ENCODE measurements around the gene FAM210B. TPM values are rescaled to one million over a fixed set of nuclear protein-coding genes. Genes with fewer than 3 reads are reported as not detected.

The FAM210B gene
- total and polyA plus RNA-seq, 2 of the 13 experiments (the other 11 are each of a cell fraction or from before 2014, with no cell fraction given) = 75.9 to 107 TPM

DNA sequence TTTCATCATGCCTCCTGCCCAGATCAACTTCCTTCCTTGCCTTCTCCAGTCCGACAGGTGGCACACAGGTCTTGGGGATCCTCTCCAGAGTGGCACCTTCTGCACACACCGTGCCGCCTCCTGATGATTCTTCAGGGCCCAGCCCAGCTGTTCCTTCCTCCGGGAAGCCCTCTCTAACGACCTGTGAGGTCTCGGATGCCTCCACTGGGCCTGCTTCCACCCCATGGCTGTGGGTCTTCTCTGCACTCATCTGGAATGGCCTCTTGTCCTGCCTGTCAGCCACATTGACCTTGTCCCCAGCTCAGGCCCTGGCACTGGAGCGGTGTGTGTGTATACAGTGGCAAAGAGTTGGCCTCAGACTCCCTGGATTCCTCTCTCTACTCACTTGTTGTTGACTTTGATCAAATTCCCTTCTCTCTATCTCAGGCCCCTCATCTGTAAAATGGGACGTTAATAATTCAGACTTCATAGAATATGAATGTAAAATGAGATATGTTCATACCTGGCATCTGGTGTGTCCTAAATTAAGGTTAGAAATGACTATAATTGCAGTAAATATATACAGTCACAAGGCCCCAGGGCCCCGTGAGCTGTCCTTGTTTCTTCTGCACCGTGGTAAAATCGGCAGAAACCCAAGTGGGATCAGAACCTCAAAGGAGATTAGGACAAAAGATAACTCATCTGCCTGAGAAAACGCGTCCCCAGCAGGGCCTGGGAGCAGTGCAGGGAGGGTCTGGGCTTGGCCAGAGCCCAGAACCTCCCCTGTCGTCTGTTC lies 1.5 kb downstream of the FAM210B start (continued):
- TF ChIP-seq ZNF292 (CRISPR knock-in tag; IDR thresholded peaks at IDR 0.05; ENCODE audit: borderline replicate concordance, low read depth) (peak; percentile 88), ZNF350 (CRISPR knock-in tag; IDR thresholded peaks at IDR 0.05; ENCODE audit: borderline replicate concordance, low read depth) (peak; percentile 68), NR2F6 (IDR thresholded peaks at IDR 0.05) (no peak; the same call in 1 of the 2 replicates), NR2F6 (CRISPR knock-in tag; IDR thresholded peaks at IDR 0.05) (peak; percentile 48; the same call in 1 of the 2 replicates), THAP11 (CRISPR knock-in tag; IDR thresholded peaks at IDR 0.05) (no peak), PHF8 (CRISPR knock-in tag; IDR thresholded peaks at IDR 0.05) (peak; percentile 60), GABPB1 (CRISPR knock-in tag; IDR thresholded peaks at IDR 0.05) (peak; percentile 64), SRSF1 (optimal IDR thresholded peaks at IDR 0.05; ENCODE audit: low read depth, low read length) (peak; percentile 38), ZZZ3 (CRISPR knock-in tag; IDR thresholded peaks at IDR 0.05; ENCODE audit: borderline replicate concordance) (0 out of 2 replicates have a peak, but pooled peaks have one; percentile 73), ZNF296 (CRISPR knock-in tag; conservative IDR thresholded peaks at IDR 0.05) (0 out of 2 replicates have a peak, but pooled peaks have one; percentile 54), YEATS4 (CRISPR knock-in tag; IDR thresholded peaks at IDR 0.05; ENCODE audit: borderline replicate concordance) (peak; percentile 45), ZNF883 (CRISPR knock-in tag; IDR thresholded peaks at IDR 0.05; ENCODE audit: not compliant biosample characterization) (peak; percentile 61), KDM1A (CRISPR knock-in tag; IDR thresholded peaks at IDR 0.05) (peak; percentile 88), KMT2A (CRISPR knock-in tag; IDR thresholded peaks at IDR 0.05) (peak; percentile 43; the same call in 1 of the 2 replicates), TOPORS (CRISPR knock-in tag; IDR thresholded peaks at IDR 0.05) (no peak), HOXA5 (CRISPR knock-in tag; IDR thresholded peaks at IDR 0.05) (0 out of 2 replicates have a peak, but pooled peaks have one; percentile 52)
- TF ChIP-seq, protein P1, sequence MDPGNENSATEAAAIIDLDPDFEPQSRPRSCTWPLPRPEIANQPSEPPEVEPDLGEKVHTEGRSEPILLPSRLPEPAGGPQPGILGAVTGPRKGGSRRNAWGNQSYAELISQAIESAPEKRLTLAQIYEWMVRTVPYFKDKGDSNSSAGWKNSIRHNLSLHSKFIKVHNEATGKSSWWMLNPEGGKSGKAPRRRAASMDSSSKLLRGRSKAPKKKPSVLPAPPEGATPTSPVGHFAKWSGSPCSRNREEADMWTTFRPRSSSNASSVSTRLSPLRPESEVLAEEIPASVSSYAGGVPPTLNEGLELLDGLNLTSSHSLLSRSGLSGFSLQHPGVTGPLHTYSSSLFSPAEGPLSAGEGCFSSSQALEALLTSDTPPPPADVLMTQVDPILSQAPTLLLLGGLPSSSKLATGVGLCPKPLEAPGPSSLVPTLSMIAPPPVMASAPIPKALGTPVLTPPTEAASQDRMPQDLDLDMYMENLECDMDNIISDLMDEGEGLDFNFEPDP (CRISPR knock-in tag; conservative IDR thresholded peaks at IDR 0.05) = no peak
- TF ChIP-seq, protein P2, sequence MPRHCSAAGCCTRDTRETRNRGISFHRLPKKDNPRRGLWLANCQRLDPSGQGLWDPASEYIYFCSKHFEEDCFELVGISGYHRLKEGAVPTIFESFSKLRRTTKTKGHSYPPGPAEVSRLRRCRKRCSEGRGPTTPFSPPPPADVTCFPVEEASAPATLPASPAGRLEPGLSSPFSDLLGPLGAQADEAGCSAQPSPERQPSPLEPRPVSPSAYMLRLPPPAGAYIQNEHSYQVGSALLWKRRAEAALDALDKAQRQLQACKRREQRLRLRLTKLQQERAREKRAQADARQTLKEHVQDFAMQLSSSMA (CRISPR knock-in tag; IDR thresholded peaks at IDR 0.05) = peak; percentile 60; the same call in 1 of the 2 replicates
- TF ChIP-seq, protein P3, sequence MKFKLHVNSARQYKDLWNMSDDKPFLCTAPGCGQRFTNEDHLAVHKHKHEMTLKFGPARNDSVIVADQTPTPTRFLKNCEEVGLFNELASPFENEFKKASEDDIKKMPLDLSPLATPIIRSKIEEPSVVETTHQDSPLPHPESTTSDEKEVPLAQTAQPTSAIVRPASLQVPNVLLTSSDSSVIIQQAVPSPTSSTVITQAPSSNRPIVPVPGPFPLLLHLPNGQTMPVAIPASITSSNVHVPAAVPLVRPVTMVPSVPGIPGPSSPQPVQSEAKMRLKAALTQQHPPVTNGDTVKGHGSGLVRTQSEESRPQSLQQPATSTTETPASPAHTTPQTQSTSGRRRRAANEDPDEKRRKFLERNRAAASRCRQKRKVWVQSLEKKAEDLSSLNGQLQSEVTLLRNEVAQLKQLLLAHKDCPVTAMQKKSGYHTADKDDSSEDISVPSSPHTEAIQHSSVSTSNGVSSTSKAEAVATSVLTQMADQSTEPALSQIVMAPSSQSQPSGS (CRISPR knock-in tag; IDR thresholded peaks at IDR 0.05) = 0 out of 2 replicates have a peak, but pooled peaks have one; percentile 28
- TF ChIP-seq, protein P4, sequence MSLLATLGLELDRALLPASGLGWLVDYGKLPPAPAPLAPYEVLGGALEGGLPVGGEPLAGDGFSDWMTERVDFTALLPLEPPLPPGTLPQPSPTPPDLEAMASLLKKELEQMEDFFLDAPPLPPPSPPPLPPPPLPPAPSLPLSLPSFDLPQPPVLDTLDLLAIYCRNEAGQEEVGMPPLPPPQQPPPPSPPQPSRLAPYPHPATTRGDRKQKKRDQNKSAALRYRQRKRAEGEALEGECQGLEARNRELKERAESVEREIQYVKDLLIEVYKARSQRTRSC (CRISPR knock-in tag; IDR thresholded peaks at IDR 0.05; ENCODE audit: low read depth) = peak; percentile 59; the same call in 1 of the 2 replicates
- TF ChIP-seq, protein P5, sequence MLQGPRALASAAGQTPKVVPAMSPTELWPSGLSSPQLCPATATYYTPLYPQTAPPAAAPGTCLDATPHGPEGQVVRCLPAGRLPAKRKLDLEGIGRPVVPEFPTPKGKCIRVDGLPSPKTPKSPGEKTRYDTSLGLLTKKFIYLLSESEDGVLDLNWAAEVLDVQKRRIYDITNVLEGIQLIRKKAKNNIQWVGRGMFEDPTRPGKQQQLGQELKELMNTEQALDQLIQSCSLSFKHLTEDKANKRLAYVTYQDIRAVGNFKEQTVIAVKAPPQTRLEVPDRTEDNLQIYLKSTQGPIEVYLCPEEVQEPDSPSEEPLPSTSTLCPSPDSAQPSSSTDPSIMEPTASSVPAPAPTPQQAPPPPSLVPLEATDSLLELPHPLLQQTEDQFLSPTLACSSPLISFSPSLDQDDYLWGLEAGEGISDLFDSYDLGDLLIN (CRISPR knock-in tag; IDR thresholded peaks at IDR 0.05; ENCODE audit: borderline replicate concordance) = no peak
- TF ChIP-seq, protein P6, sequence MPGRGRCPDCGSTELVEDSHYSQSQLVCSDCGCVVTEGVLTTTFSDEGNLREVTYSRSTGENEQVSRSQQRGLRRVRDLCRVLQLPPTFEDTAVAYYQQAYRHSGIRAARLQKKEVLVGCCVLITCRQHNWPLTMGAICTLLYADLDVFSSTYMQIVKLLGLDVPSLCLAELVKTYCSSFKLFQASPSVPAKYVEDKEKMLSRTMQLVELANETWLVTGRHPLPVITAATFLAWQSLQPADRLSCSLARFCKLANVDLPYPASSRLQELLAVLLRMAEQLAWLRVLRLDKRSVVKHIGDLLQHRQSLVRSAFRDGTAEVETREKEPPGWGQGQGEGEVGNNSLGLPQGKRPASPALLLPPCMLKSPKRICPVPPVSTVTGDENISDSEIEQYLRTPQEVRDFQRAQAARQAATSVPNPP (CRISPR knock-in tag; IDR thresholded peaks at IDR 0.05) = 0 out of 2 replicates have a peak, but pooled peaks have one; percentile 16
